HG03457 (cell line): Measurements from ENCODE around the gene NEUROD1.
"Not testable (repeated sequence)": the region's sequence is repeated elsewhere in the genome, so short reads cannot be mapped to it uniquely, and the experiment has no call there.

ENCODE experiments used
- ATAC-seq: cut with Tn5 transposase; IDR thresholded peaks from one replicate; pipeline ENCODE4 v1.9.1; 2021; ENCODE audit warnings: moderate number of reproducible peaks; ENCODE audit not compliant: unreplicated experiment

Gene NEUROD1

DNA sequence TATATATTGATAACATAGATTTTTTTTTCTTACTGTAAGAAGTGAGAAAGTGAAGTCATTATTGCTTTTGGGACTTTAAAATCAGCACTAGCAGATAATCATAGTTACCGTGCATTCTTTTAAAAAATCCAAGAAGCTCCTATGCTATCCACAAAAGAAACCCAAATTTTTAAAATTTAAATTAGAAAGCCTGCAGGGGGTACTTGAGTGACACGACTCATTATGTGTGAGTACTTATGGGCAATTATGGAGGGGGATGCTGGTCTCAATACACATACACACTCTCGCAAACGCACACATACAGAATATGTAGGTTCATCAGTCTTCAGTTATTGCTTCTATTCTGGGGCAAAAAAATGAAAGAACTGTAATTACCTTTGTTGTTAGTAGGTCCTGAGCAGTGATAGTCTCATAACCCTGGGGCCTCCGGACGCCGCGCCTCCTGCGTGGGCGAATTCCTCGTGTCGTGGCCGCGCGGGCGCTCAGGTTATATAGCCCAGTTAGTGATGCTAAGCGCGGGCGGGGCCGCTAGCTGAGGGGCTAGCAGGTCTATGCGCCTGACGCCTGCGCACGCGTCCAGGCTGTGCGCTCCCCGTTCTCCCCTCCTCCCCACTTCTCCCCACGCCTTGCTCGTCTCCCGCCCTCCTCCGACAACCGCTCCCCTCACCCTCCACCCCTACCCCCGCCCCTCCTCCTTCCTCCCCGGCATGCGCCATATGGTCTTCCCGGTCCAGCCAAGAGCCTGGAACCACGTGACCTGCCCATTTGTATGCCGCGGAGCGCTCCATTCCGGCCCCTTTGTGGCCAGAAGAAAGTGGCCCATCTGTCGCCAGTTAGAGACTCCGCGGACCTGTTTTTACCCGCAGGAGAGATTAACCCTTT is at the start of gene NEUROD1:
NEUROD1 (minus strand) TSS at position 463 of the 882 bp plus-strand sequence. CDS start 1,657 bp downstream, outside the sequence.
- ATAC-seq = no peak

- ATAC-seq = no peak
Observed at GRCh38 chr2:181725476-181725875, 45.2 kb upstream of the NEUROD1 start.

DNA sequence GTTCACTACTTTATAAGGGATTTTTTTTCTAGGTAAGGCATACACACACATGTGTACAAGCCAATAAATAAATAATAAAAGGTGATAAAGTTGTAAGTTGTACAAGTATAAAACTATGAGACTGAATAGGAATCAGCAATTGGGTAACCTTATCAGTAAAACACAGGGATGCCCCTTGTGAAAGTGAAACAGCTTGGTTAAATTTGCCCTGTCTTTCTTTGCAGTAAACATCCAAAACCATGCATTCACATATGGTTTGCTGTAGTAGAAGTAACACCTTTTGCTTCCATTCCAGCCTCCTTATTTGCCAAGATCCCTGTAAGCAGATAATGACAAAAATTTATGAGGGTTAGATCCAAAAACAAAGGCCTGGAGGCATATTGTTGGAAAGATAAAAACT is 44.3 kb upstream of the NEUROD1 start:
- no peak for ATAC-seq

DNA sequence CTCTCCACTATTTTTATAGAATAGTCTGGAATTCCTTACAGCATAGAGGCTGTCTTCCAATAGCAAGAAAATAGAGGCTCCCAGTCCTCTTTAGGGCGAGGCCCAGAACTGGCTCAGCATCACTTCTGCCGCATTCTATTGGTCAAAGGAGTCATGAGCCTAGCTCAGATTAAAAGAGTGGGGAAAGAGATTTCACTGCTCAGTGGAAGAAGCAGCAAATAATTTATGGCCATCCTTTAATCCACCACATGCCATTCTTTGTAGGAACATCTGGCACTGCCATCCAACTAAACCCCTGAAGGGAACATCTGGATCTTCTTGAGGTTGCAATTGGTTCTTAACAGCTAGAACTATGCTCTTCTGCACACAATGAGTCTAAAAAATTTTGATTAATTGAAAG is 43.4 kb upstream of the NEUROD1 start:
- ATAC-seq = no peak

- peak; percentile 74 for ATAC-seq
Observed at GRCh38 chr2:181715033-181715630, 34.8 kb upstream of the NEUROD1 start.

DNA sequence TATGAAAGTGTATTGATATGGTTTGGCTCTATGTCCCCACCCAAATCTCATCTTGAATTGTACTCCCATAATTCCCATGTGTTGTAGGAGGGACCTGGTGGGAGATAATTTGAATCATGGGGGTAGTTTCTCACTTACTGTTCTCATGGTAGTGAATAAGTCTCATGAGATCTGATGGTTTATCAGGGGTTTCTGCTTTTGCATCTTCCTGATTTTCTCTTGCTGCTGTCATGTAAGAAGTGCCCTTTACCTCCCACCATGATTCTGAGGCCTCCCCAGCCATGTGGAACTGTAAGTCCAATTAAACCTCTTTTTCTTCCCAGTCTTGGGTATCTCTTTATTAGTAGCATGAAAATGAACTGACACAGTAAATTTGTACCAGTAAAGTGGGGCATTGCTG is 30.7 kb upstream of the NEUROD1 start:
- not testable (repeated sequence) for ATAC-seq

DNA sequence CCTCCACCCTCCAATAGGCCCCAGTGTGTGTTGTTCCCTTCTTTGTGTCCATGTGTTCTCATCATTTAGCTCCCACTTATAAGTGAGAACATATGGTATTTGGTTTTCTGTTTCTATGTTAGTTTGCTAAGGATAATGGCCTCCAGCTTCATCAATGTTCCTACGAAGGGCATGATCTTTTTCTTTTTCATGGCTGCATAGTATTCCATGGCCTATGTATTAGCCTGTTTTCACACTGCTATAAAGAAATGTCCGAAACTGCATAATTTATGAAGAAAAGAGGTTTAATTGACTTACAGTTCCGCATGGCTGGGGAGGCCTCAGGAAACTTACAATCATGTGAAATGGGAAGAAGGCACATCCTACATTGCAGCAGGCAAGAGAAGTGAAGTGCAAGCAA is 22.2 kb upstream of the NEUROD1 start:
- not testable (repeated sequence) for ATAC-seq

- ATAC-seq = no peak
Observed at GRCh38 chr2:181698223-181698622, 17.9 kb upstream of the NEUROD1 start.

- no peak for ATAC-seq
Observed at GRCh38 chr2:181697571-181697970, 17.3 kb upstream of the NEUROD1 start.

- ATAC-seq = no peak
Observed at GRCh38 chr2:181697126-181697525, 16.8 kb upstream of the NEUROD1 start.

- no peak for ATAC-seq
Observed at GRCh38 chr2:181694271-181694670, 14.0 kb upstream of the NEUROD1 start.

- no peak for ATAC-seq
Observed at GRCh38 chr2:181690860-181691259, 10.5 kb upstream of the NEUROD1 start.

DNA sequence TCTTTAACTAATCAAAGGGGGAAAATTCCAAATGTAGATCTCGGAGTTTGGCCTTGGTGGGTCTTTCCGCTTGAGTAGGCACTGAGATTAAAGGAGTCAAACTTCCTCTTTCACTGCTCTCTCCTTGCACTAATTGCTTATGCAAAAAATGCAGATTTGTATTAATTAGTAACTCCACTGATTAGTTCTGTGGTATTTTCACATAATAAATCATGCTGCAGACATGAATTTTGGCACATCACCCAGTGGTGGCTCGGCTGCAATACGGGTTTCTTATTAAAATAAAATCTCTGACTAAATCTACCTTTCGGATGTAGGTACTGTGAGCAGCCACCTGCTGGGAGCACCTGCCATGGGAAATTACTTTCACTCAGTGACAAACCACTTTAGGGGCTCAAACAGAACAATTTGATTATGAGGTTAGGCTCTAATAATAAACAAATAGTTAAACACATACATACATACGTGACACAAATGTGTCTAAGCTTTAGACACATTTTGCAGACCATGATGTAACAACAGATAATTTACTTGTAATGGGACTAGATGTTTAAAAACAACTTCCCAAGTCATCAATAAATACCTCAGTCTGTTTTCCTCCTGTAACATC is 6.4 kb upstream of the NEUROD1 start:
- no peak for ATAC-seq

- no peak for ATAC-seq
Observed at GRCh38 chr2:181685150-181685688, 4.9 kb upstream of the NEUROD1 start.

DNA sequence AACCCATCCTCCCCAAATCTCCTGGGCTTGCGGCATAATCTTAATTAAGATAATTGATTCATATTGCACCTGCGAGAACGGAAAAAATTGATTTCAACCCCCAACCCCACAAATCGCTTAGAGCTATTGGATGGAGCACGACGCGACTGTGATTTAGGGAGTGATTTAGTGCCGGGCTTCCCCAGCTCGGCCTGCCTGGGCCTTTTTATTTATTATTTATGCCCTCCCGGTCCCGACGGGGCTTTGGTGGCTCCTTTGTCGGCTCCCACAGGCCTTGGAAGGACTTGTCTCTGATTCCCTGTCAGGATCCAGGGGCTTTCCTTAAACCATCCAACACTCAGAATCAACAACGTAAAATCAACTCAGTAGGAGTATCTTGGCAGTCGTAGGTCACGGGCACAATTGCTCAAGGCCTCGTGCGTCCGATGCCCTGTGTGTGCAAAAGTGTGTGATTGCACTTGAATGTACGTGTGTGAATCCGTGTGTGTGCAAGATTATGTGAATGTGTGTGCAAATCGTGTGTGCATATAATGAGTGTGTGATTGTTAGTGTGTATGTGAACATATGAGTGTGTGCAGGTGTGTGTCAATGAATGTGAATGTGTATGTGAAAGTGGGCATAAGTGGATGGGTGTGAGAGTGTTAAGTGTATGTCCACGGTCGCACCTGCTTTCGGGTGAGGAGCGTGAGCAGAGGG is 4.3 kb upstream of the NEUROD1 start:
- no peak for ATAC-seq

DNA sequence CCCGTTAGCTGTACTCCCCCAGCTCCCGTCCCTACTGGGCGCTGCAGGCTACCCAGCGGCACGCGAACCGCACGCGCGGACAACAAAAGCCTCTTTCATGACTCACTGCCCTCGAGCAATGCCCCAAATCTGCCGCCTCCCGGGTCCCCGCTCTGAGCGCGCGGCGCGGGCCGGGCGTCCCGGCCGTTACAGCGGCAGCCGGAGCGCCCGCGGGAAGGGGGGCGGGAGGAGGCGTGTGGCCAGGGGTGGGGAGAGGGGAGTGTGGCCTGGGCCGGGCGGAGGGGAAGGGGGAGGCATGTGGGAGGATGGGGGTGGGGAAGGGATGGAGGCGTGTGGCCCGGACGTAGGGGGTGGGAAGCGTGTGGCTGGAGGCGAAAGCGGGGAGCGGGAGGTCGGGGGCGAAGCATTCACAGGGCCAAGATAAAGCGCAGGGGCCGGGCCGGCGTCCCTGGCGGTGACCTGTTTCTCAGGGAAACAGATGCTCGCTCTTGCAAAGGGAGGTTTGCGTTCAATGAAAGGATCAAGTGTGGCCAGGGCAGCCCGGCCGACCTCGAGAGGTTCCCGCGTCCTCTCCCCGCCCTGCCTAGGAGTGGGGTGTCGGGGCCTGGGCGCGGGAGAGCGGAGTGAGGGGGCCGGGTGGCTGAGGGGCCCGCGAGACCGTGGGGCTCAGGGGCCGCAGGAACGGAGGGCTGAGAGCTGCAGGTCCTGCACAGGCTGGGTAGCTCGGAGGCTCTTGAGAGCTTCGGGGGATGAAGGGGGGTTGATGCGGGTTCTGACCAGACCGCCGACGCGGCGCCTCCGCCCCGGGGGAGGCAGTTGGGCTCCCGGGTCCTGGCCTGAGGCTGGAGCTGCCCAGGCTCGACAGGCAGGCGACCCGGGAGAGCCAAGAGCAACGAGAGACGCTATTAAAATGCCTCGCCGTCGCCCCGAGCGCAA is 3.5 kb upstream of the NEUROD1 start:
- ATAC-seq = no peak

DNA sequence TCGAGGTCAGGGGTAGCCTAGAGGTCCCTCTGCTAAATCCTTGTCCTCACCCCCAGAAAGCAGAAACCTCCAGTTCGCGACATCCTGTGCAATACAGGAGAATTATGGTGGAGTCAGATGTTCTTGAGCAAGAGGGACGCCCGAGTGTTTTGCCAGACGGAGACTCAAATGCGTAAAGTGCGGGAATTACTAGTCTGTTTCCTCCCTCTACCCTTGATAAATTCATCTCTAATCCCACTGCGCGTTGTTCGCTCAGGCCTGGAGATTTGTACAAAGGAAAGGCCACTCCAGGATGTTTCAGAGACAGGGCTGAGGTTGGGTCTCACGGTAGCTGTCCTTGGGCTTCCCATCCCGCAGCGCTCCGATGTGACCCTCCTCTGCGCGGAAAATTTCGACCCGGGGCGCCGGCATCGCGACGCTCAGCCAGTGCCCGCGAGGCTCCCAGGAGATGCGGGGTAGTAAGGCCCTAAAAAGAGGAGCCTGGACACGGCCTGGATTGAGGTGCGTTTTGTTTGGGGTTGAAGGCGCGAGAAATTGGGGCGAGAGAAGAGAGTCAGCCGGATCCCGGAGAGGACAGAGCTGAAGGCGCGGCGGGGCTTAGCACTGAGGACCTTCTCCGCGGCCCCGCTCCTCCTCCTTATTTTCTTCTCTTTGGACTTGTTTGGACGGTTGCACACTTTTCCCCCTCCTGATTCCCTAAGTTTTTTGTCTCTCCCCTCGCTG is 2.6 kb upstream of the NEUROD1 start:
- no peak for ATAC-seq

- no peak for ATAC-seq
Observed at GRCh38 chr2:181682026-181682789, 1.9 kb upstream of the NEUROD1 start.
